IgD-negative memory B cell (primary cell): Measurements from ENCODE around the gene EBF4. TPM values are rescaled to one million over a fixed set of nuclear protein-coding genes. Genes with fewer than 3 reads are reported as not detected.
A peak's percentile ranks its signal among the peaks of the same experiment; 100 is the strongest.
"Not testable (repeated sequence)": the region's sequence is repeated elsewhere in the genome, so short reads cannot be mapped to it uniquely, and the experiment has no call there.

Experiments
- H3K27ac Mint-ChIP-seq, 3 donors: one replicate each; pipeline ENCODE4 v1.8.0; 2020 to 2022; ENCODE audit warnings: mild to moderate bottlenecking in 3 of 3, mixed read lengths in 3 of 3, moderate library complexity in 1 of 3
- H3K27me3 Mint-ChIP-seq: one replicate; pipeline ENCODE4 v1.8.0; 2021; ENCODE audit warnings: mixed read lengths
- H3K36me3 Mint-ChIP-seq: one replicate; pipeline ENCODE4 v1.8.0; 2020; ENCODE audit warnings: mild to moderate bottlenecking, mixed read lengths
- H3K4me1 Mint-ChIP-seq, 3 donors: one replicate each; pipeline ENCODE4 v1.8.0; 2020 to 2022; ENCODE audit warnings: mixed read lengths in 3 of 3, mild to moderate bottlenecking in 1 of 3
- H3K4me3 Mint-ChIP-seq, 4 donors: one replicate each; pipeline ENCODE4 v1.8.0; 2020 to 2022; ENCODE audit warnings: mild to moderate bottlenecking in 4 of 4, mixed read lengths in 4 of 4, moderate library complexity in 3 of 4
- H3K9me3 Mint-ChIP-seq, 3 donors: one replicate each; pipeline ENCODE4 v1.8.0; 2020 to 2021; ENCODE audit warnings: mixed read lengths in 3 of 3, mild to moderate bottlenecking in 1 of 3
- polyA plus RNA-seq: library from polyadenylated mRNA; unstranded; fragments of 300-500 nt; fragmentation: Illumina TruSeq; gene quantifications from one replicate; pipeline ENCODE4 v1.2.3, GENCODE V29; 2021

Gene EBF4
- polyA plus RNA-seq, 1 donor from 2014 or later: 1.1 TPM

DNA sequence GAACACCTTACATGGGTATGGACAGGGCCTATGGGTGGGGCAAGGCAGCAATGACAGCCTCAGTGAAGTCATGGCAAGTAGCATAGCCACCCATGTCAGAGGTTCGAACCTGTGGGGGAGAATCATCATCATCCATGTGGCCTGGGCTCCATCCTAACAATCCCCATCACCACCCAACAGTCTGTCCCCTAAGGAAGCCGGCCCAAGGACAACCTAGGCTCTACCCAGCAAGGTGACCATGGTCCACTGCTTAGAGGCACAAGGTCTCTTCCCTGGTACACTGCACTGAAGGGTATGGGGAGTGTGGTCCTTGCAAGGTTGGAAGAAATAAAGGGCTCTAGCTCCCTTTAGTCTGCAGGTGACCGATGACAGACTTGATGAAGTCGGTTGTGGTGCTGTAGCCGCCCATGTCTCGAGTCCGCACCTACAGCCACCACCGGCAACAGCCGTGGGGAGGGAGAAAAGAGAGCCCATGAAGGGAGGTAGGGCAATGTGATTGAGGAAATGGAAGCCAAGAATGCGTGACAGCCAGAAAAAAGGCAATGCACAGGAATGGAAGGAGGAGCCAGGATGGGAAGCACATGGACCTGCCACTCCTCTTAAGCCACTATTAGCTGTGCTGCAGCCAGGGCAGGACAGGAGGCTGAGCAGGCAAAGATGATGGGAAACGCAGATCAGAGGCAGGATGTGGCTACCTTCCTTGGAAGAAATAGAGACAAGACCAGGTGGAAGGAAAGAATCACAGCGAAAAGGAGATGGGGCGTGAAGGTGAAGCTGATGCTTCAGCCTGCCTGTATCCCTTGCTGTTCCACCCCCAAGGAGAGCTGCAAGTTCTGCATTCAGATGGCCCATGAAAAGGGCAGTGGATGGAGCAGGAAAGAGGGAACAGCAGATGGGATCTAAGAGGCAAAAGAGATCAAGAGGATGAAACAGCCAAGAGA is 33.9 kb upstream of the EBF4 start:
- peak overlapping the region in 1 of 3 donors; percentile 59 for H3K27ac Mint-ChIP-seq
- peaks cover 8% of the 10 kb centered on the region for H3K36me3 Mint-ChIP-seq
- H3K9me3 Mint-ChIP-seq: no peaks in the 10 kb centered on the region
- H3K4me3 Mint-ChIP-seq: peak overlapping the region in 1 of 4 donors; percentile 87
- peaks cover 3 to 18% (median 11%) of the 10 kb centered on the region in 3 donors for H3K4me1 Mint-ChIP-seq
- no peaks in the 10 kb centered on the region for H3K27me3 Mint-ChIP-seq

GRCh38 chr20:2659547-2659946 is 33.0 kb upstream of the EBF4 start:
- H3K9me3 Mint-ChIP-seq: no peaks in the 10 kb centered on the region
- no peaks in the 10 kb centered on the region for H3K27me3 Mint-ChIP-seq
- peaks cover 9 to 15% (median 10%) of the 10 kb centered on the region in 3 donors for H3K4me1 Mint-ChIP-seq
- peak overlapping the region in 1 of 4 donors; percentile 59 for H3K4me3 Mint-ChIP-seq
- peaks cover 10% of the 10 kb centered on the region for H3K36me3 Mint-ChIP-seq
- H3K27ac Mint-ChIP-seq: peak overlapping the region in 2 of 3 donors; percentile 59 to 71

DNA sequence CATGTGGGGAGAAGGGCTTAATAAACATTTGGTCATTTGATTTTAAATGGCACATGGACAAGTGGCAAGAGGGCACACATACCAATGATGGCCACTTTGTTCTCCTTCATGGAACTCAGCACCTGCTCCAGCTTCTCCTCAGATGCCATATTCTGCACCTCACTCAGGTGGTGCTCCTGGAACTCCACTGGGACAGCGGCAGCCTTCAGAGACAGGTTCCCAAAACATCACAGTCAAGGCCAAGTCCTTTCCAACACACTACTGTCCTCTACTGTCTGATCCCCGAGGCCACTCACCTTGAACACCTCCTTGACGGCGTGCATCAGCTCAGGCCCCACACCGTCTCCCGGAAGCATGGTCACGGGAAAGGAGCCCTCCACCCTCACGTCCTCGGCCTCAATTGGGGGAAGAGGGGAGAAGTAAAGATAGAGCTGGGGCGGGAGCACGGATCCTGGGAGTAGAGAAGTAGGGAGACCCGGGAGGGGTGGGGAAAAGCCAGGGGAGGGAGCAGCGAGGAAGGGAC is 29.2 kb upstream of the EBF4 start:
- Mint-ChIP-seq H3K27me3 (no peaks in the 10 kb centered on the region), H3K4me1 (peaks cover 9 to 13% (median 10%) of the 10 kb centered on the region in 3 donors), H3K9me3 (peaks cover 0 to 3% (median 0%) of the 10 kb centered on the region in 3 donors), H3K4me3 (peak overlapping the region; percentile 85 to 97 (median 94)), H3K27ac (peak overlapping the region; percentile 50 to 98 (median 97)), H3K36me3 (peaks cover 10% of the 10 kb centered on the region)

DNA sequence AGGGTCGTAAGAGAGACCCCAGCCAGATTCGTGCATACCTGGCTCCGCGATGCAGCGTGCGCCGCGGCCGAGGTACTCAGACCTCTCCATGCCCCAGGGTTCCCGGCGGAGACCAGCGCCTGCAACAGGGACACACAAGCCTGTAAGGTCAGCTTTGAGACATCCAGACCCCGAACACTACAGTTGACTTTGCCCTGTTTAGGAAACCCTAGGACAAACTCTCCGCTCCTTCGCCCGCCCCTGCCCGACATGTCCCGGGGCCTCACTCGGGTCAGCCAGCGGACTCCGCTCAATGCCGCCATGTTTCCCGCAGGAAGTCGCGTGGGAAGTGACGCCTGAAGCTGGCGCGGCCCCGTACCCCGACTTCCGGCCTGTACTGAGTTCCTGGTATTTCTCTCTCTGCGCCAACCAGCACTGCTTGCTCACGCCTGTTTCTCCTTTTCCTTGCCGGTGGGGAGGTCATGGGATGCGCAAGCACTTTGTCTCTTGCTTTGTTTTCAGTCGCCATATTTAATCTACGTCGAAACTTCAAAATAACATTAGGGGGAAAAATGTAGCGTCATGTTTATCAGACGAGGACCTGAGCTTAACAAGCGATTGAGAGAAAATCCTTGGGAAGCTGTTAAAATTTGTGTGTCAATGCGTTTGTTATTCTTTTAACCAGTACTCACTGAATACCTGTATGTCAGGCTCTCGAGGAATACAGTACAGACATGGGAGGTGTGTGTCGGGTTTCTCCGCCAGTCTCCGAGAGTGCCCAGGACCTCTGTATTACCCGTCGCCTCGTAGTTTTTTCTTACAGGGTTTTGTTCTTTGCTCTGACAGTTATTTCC is 28.5 kb upstream of the EBF4 start, which contains the start of gene IDH3B:
Gene IDH3B (minus strand): TSS at position 330 of the 833 bp plus-strand sequence. CDS start 28 bp downstream, at position 302.
- Mint-ChIP-seq H3K27me3 (no peaks in the 10 kb centered on the region), H3K27ac (peak within 1 kb of the TSS; percentile 80 to 98 (median 97)), H3K9me3 (peaks cover 0 to 3% (median 0%) of the 10 kb centered on the region in 3 donors), H3K36me3 (peaks cover 7% of the 10 kb centered on the region), H3K4me3 (peak within 1 kb of the TSS; percentile 85 to 97 (median 94)), H3K4me1 (peaks cover 9 to 13% (median 10%) of the 10 kb centered on the region in 3 donors)

DNA sequence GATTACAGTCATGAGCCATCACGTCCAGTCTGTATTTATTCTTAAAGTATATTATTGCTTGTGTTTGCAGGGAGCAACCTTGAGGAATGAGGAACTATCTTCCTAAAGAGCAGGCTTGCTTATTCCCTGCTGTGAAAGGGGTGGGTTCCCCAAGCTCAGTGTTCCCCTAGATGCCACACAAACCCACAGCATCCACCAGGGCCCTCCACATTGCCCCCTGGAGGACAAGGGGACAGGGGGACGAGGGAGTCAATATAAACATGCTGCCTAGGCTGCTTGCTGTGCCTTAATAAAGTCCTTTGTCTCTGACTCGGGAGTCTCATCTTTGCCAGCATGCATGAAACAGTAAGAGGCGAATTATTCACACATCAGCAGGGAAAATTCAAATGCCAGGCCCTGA is 20.6 kb upstream of the EBF4 start:
- no peaks in the 10 kb centered on the region for H3K36me3 Mint-ChIP-seq
- H3K27ac Mint-ChIP-seq: no peak overlapping the region
- no peaks in the 10 kb centered on the region for H3K4me1 Mint-ChIP-seq
- H3K9me3 Mint-ChIP-seq: peaks cover 0 to 3% (median 0%) of the 10 kb centered on the region in 3 donors
- H3K4me3 Mint-ChIP-seq: no peak overlapping the region
- no peaks in the 10 kb centered on the region for H3K27me3 Mint-ChIP-seq

DNA sequence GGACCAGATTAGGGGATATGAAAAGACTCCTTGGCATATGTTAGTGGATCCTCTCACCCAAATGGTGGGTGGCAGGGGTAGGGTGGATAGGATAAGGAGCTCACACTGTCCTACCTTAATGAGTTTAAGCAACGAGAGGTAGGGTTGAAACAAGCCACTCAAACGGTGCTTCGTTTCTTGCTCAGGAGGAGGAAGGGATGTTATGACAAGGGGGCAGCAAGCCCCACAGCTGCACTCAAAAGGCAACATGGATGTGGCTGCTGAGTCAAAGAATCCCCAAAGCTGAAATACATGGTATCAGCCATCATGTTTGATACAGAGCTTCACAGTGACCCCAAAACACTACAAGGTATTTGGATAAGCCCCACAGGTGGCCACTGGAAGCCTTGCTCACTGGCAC is 20.1 kb upstream of the EBF4 start:
- H3K27ac Mint-ChIP-seq: no peak overlapping the region
- no peaks in the 10 kb centered on the region for H3K4me1 Mint-ChIP-seq
- H3K9me3 Mint-ChIP-seq: peaks cover 0 to 3% (median 0%) of the 10 kb centered on the region in 3 donors
- no peaks in the 10 kb centered on the region for H3K36me3 Mint-ChIP-seq
- no peaks in the 10 kb centered on the region for H3K27me3 Mint-ChIP-seq
- no peak overlapping the region for H3K4me3 Mint-ChIP-seq

- Mint-ChIP-seq H3K4me3 (no peak overlapping the region), H3K27ac (no peak overlapping the region), H3K4me1 (no peaks in the 10 kb centered on the region), H3K9me3 (no peaks in the 10 kb centered on the region), H3K27me3 (no peaks in the 10 kb centered on the region), H3K36me3 (no peaks in the 10 kb centered on the region)
These were observed 19.1 kb upstream of the EBF4 start for GRCh38 chr20:2673453-2673852.

GRCh38 chr20:2680046-2680445 is 12.5 kb upstream of the EBF4 start:
- Mint-ChIP-seq H3K27ac (no peak overlapping the region), H3K36me3 (no peaks in the 10 kb centered on the region), H3K27me3 (peaks cover 11% of the 10 kb centered on the region), H3K9me3 (peaks cover 0 to 2% (median 0%) of the 10 kb centered on the region in 3 donors), H3K4me1 (peaks cover 0 to 1% (median 0%) of the 10 kb centered on the region in 3 donors), H3K4me3 (no peak overlapping the region)

GRCh38 chr20:2682040-2682439 is 10.5 kb upstream of the EBF4 start:
- H3K27ac Mint-ChIP-seq, H3K4me3 Mint-ChIP-seq, H3K9me3 Mint-ChIP-seq, H3K36me3 Mint-ChIP-seq, H3K4me1 Mint-ChIP-seq: not testable (repeated sequence)
- peaks cover 12% of the 10 kb centered on the region for H3K27me3 Mint-ChIP-seq

DNA sequence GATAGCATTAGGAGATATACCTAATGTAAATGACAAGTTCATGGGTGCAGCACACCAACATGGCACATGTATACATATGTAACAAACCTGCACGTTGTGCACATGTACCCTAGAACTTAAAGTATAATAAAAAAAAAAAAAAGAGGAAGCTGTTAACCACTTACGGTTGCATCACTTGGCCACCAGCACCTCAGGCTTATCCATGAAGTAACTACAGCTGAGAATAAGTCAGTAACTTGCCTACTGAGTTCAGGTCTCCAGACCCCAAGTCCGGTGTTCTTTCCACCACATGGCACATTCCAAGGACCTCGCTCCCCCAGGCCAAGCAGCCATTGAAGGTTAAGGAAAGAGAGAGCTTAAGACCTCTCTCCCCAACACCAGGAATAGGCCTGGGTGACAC is 7.8 kb upstream of the EBF4 start:
- not testable (repeated sequence) for H3K36me3 Mint-ChIP-seq, H3K4me1 Mint-ChIP-seq, H3K27ac Mint-ChIP-seq, H3K4me3 Mint-ChIP-seq, H3K9me3 Mint-ChIP-seq
- peaks cover 26% of the 10 kb centered on the region for H3K27me3 Mint-ChIP-seq

DNA sequence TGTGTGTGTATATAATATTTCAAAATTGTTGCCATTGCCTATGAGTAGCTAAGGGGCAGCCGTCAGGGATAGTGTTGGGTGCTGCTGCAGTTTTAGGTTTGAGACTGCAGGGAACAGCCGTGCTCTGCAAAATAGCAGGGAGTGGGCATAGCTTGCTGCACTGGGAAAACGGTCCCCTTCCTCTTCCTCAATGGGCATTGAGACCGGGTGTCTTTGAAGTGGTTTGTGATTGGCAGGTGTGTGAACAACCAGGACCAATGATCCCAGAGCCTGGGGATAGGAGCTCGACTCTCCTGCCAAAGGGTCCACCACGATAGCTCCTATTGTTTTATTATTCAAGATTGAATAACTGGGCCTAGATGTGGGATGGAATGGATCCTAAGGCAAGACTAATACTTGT is 5.1 kb upstream of the EBF4 start:
- peaks cover 42% of the 10 kb centered on the region for H3K27me3 Mint-ChIP-seq
- H3K27ac Mint-ChIP-seq: peak overlapping the region in 1 of 3 donors; percentile 29
- peaks cover 0 to 2% (median 0%) of the 10 kb centered on the region in 3 donors for H3K9me3 Mint-ChIP-seq
- H3K36me3 Mint-ChIP-seq: no peaks in the 10 kb centered on the region
- peaks cover 3 to 10% (median 8%) of the 10 kb centered on the region in 3 donors for H3K4me1 Mint-ChIP-seq
- no peak overlapping the region for H3K4me3 Mint-ChIP-seq

DNA sequence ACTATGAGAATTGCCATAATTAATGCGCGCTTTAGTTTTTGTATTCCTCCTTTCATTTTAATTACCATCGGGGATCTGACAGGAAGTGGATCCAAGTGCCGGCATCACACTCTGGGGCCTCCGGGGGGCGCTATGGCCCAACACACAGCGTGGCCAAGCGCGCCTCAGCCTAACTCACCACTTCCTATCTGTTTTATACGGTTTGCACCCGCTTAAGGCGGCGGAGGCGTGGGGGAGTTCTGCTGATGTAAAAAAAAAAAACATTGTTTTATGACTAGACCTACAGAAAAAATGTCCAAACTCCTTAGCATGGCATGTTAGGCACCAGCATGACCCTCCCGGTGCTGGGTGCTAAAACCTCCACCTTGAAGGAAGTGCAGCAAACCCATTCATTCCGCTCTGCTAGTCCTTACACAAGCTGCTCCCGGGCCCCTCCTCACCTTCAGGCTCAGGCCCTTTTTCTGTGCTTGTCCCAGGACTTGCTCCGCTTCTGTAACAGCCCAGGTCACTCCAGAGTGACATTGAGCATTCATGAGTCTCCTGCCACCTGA is 4.5 kb upstream of the EBF4 start:
- Mint-ChIP-seq H3K36me3 (no peaks in the 10 kb centered on the region), H3K27me3 (peaks cover 42% of the 10 kb centered on the region), H3K4me3 (no peak overlapping the region), H3K27ac (peak overlapping the region in 1 of 3 donors; percentile 29), H3K4me1 (peaks cover 3 to 10% (median 8%) of the 10 kb centered on the region in 3 donors), H3K9me3 (no peaks in the 10 kb centered on the region)

DNA sequence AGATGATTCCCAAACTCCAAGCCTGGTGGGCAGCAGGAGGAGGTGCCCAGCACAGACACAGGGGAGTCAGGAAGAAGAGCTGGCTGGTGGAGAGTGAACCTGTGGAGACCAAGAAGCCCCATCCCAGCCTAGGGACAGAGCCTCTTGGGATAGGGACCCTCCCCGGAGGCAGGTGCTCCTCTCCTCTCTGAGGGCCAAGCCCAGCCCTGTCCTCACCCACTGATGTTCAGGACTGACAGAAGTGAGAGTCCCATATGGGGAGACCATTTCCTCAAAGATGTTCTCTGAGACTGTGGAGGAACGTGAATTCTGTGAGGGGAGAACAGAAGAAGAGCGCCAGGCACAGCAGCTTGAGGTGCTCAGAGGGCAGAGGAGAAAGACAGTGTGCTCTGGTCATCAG is 2.4 kb upstream of the EBF4 start:
- Mint-ChIP-seq H3K27me3 (peaks cover 46% of the 10 kb centered on the region), H3K4me3 (peak overlapping the region in 3 of 4 donors; percentile 75 to 97 (median 88)), H3K27ac (peak overlapping the region in 1 of 3 donors; percentile 67)

DNA sequence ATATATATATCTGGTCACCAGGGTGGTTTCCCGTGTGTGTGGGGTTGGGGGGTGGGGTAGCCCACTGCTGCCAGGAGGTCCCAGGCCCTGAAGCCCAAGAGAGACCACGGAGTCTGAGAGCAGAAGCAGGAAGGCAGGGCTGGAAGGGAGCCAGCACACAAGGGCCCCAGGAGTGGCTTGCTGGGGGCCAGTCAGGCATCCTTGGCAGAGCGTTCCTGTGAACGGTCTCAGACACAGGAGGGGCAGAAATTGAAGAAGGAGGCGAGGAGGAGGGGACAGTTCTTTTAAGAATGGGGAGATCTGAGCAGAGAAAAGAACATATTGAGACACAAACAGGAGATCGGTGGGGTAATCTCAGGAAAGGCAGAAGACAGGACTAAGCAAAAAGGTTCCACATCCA is 1.9 kb upstream of the EBF4 start:
- Mint-ChIP-seq H3K27me3 (peaks cover 49% of the 10 kb centered on the region), H3K4me3 (peak overlapping the region; percentile 75 to 97 (median 86)), H3K27ac (peak overlapping the region in 1 of 3 donors; percentile 67), H3K36me3 (no peaks in the 10 kb centered on the region), H3K9me3 (no peaks in the 10 kb centered on the region), H3K4me1 (peaks cover 3 to 10% (median 8%) of the 10 kb centered on the region in 3 donors)

More for the DNA sequence above, 2.4 kb upstream of the EBF4 start:
- Mint-ChIP-seq H3K4me1 (peaks cover 3 to 10% (median 8%) of the 10 kb centered on the region in 3 donors), H3K9me3 (no peaks in the 10 kb centered on the region), H3K36me3 (no peaks in the 10 kb centered on the region)
